Body of pancreas (tissue), 4 donors: Measurements from ENCODE around the gene RNF157. TPM values are rescaled to one million over a fixed set of nuclear protein-coding genes. Genes with fewer than 3 reads are reported as not detected.
A peak's percentile ranks its signal among the peaks of the same experiment; 100 is the strongest.

ENCODE experiments used
- ATAC-seq: fragments of 150-250 bp; one replicate; pipeline ENCODE4 v1.9.1; 2016
- DNase-seq, 4 donors: peaks; one replicate each; pipeline ENCODE4 v3.0.0-alpha.2; 2019
- H3K27ac ChIP-seq, 4 donors: fragments of 200-600 bp; sonication (generic); 1 replicate in 3 of 4; 2 replicates in 1 of 4; pipeline versions ENCODE4 v1.5.1 to v1.6.1; 2016 to 2019; ENCODE audit warnings: mild to moderate bottlenecking in 1 of 4, mixed read lengths in 1 of 4, moderate library complexity in 1 of 4
- H3K27me3 ChIP-seq, 2 donors: fragments of 200-600 bp; sonication (generic); one replicate each; pipeline ENCODE4 v1.6.0; 2016; ENCODE audit warnings: mild to moderate bottlenecking in 1 of 2
- H3K36me3 ChIP-seq, 2 donors: fragments of 200-600 bp; sonication (generic); replicated peaks in 1 of 2; 2 replicates each; pipeline ENCODE4 v1.5.1; 2016; ENCODE audit warnings: low read depth in 2 of 2; ENCODE audit not compliant: insufficient read depth in 1 of 2
- H3K4me1 ChIP-seq: fragments of 200-600 bp; sonication (generic); one replicate; pipeline ENCODE4 v1.6.0; 2016
- H3K4me3 ChIP-seq, 2 donors: fragments of 200-600 bp; sonication (generic); 1 replicate in 1 of 2; 2 replicates in 1 of 2; pipeline ENCODE4 v1.5.1; 2016 to 2019
- H3K9me3 ChIP-seq, 3 donors: fragments of 200-600 bp; sonication (generic); 1 replicate in 2 of 3; 2 replicates in 1 of 3; pipeline ENCODE4 v1.5.1; 2016
- POLR2A ChIP-seq, 3 donors: fragments of 450-650 bp; IDR thresholded peaks; one replicate each; pipeline ENCODE4 v1.6.1; 2016; ENCODE audit warnings: antibody characterized with exemption in 3 of 3, mild to moderate bottlenecking in 2 of 3
- WGBS, 2 donors: methylation state at CpG; one replicate each; pipeline ENCODE4 v1.1.5; 2017; 5-methylcytosine and 5-hydroxymethylcytosine counted together
- intact Hi-C: fragments of 100-400 bp; cut with DNase I; formaldehyde crosslinking; loops from one replicate; pipeline ENCODE4 v1.15.1; 2023
- total RNA-seq, 2 donors: library from RNA; depleted of rRNA; stranded (reverse); fragments of >200 nt; gene quantifications; one replicate each; pipeline ENCODE4 v1.1.0, GENCODE V29; 2016
- TF ChIP-seq, protein P1 (sequence below), 7 experiments: fragments of 450-650 bp in 4 of 7; fragments of 200-600 bp in 3 of 7; sonication (generic) in 3 of 7; IDR thresholded peaks; one replicate each; pipeline ENCODE4 v1.5.1; 2016 to 2019; ENCODE audit warnings: antibody characterized with exemption in 7 of 7

The RNF157 gene
- total RNA-seq, 2 donors from 2014 or later = 4.7 to 29.3 TPM

DNA sequence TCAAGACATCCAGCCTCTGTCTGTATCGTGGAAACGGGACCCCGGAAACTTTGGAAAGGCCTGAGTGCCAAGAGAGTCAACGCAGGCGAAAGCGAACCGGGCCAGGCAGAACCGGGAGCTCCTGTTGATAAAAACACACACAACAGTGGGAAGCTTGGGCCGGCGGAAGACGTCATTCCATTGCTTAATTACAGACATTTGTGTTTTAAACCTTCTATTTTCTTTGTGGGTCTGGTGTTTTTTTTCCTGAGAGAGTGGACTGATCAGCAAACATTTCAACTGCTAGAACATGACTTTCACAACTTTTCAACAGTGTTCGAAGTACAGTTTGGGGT is 878 bp upstream of the RNF157 start:
- no peaks in the 10 kb centered on the region for H3K27me3 ChIP-seq
- H3K9me3 ChIP-seq = no peaks in the 10 kb centered on the region
- H3K27ac ChIP-seq = peak overlapping the region in 3 of 4 donors; percentile 34 to 64 (median 61)
- peaks cover 33% of the 10 kb centered on the region for H3K4me1 ChIP-seq
- peak overlapping the region; percentile 17 to 28 for H3K4me3 ChIP-seq
- ATAC-seq (peak; percentile 4), DNase-seq (peak in 1 of 4 donors; percentile 41)
- TF ChIP-seq, protein P1, sequence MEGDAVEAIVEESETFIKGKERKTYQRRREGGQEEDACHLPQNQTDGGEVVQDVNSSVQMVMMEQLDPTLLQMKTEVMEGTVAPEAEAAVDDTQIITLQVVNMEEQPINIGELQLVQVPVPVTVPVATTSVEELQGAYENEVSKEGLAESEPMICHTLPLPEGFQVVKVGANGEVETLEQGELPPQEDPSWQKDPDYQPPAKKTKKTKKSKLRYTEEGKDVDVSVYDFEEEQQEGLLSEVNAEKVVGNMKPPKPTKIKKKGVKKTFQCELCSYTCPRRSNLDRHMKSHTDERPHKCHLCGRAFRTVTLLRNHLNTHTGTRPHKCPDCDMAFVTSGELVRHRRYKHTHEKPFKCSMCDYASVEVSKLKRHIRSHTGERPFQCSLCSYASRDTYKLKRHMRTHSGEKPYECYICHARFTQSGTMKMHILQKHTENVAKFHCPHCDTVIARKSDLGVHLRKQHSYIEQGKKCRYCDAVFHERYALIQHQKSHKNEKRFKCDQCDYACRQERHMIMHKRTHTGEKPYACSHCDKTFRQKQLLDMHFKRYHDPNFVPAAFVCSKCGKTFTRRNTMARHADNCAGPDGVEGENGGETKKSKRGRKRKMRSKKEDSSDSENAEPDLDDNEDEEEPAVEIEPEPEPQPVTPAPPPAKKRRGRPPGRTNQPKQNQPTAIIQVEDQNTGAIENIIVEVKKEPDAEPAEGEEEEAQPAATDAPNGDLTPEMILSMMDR (IDR thresholded peaks at IDR 0.05) = no peak
- no peak for TF ChIP-seq POLR2A (IDR thresholded peaks at IDR 0.05)
- H3K36me3 ChIP-seq = no peaks in the 10 kb centered on the region
- intact Hi-C loops = no loop called here
- 9% methylated on average over 12 of the region's 12 CpGs for WGBS, 2 donors

DNA sequence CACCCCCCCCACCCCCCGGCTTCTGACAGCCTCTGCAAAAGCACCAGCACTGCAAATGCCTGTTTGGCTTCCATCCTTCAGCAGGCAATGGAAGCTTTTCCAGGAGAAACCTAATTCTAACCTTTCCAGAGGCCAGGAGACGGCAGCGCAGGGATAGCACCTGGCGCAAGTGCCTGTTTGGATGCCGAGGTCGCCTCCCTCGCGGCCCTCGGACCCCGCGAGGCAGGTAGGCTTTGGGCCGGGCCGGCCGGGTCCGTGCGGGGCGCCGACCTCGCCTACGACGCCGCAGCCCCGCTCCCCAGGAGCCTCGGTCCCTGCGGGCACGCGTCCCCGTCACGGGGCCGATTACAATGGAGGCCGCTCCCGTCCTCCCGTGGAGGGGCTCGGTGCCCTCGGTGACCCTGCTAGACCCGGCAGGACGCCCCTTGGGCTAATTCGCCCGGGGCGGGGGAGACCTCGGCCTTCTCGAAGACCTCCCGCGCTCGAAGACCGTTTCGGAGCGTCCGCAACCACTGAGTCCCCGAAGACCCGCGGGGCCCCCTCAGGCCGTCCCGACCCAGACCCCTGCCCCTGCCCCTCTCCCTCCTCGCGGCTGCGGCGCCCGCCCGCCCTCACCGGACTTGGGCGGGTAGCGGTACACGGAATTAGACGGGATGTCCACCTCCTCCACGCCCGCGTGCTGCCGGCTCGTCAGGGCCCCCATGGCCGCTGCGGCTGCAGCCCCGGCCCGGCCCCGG is 587 bp downstream of the RNF157 start:
- DNase-seq (no peak), ATAC-seq (peak; percentile 25)
- no peak overlapping the region for H3K4me3 ChIP-seq
- no peaks in the 10 kb centered on the region for H3K27me3 ChIP-seq
- H3K9me3 ChIP-seq = no peaks in the 10 kb centered on the region
- H3K36me3 ChIP-seq = no peaks in the 10 kb centered on the region
- intact Hi-C loops = no loop called here
- 4 to 8% methylated on average over 1 to 70 of the region's 75 CpGs for WGBS, 2 donors
- TF ChIP-seq POLR2A (IDR thresholded peaks at IDR 0.05) = no peak
- TF ChIP-seq, protein P1 (IDR thresholded peaks at IDR 0.05) = no peak
- peaks cover 33% of the 10 kb centered on the region for H3K4me1 ChIP-seq
- peak overlapping the region in 2 of 4 donors; percentile 36 to 42 for H3K27ac ChIP-seq

DNA sequence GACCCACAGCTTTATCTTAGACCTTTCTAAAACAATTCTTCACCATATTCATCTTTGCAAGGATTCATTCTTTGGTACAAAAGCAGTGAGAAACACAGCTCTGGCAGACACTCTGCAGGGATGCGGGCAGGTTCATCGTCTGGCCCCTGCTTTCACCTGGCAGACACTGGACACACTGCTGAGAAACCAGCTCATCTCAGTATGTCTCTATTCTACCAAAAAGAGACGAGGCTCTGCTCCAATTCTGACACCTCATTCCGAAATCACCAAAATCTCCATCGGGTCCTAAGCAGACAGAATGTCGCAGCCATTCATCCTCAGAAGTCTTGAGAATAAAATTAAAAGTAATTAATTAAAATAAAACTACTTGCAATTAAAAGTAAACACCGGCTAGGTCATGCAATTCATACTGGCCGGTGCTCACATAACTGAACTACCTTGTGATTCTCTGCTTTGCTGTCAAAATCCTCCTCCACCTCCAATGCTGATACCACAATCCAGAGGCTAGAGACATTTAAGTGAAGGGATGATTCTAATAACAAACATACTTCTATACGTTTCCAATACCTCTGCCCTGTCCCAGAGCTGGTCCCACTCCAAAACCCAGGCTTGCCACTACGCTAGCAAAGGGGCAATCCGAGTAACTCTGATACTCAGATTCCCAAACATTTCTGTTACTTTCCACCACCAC is 1.3 kb downstream of the RNF157 start:
- no peak overlapping the region for H3K4me3 ChIP-seq
- ATAC-seq = no peak
- no peak for DNase-seq
- no peaks in the 10 kb centered on the region for H3K36me3 ChIP-seq
- H3K4me1 ChIP-seq = peaks cover 31% of the 10 kb centered on the region
- 66 to 69% methylated on average over 11 of the region's 11 CpGs for WGBS, 2 donors
- TF ChIP-seq, protein P1 (IDR thresholded peaks at IDR 0.05) = no peak
- TF ChIP-seq POLR2A (IDR thresholded peaks at IDR 0.05) = no peak
- no peaks in the 10 kb centered on the region for H3K27me3 ChIP-seq
- peak overlapping the region in 1 of 4 donors; percentile 36 for H3K27ac ChIP-seq
- intact Hi-C loops = no loop called here
- no peaks in the 10 kb centered on the region for H3K9me3 ChIP-seq

DNA sequence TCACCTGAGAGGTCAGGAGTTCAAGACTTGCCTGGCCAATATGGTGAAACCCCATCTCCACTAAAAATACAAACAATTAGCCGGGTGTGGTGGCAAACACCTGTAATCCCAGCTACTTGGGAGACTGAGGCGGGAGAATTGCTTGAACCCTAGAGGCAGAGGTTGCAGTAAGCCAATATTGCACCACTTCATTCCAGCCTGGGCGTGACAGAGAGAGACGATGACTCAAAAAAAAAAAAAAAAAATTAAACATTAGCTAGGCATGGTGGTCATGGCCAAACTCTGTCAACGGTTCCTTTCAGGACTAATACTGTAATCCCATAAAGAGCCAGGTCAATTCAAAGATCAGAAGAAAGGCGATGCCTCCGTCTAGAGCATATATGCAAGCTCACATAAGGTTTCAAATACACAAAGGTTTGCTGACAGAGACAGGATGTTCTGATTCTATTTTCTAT is 2.4 kb downstream of the RNF157 start:
- H3K4me3 ChIP-seq = no peak overlapping the region
- intact Hi-C loops = no loop called here
- ATAC-seq (no peak), DNase-seq (no peak)
- no peak for TF ChIP-seq POLR2A (IDR thresholded peaks at IDR 0.05)
- TF ChIP-seq, protein P1 (IDR thresholded peaks at IDR 0.05) = no peak
- no peaks in the 10 kb centered on the region for H3K36me3 ChIP-seq
- 70% methylated on average over 7 of the region's 7 CpGs for WGBS, 2 donors
- H3K27me3 ChIP-seq = no peaks in the 10 kb centered on the region
- no peaks in the 10 kb centered on the region for H3K9me3 ChIP-seq
- peaks cover 21% of the 10 kb centered on the region for H3K4me1 ChIP-seq
- no peak overlapping the region for H3K27ac ChIP-seq
